ENCODE measurements around the gene NIP7. TPM values are rescaled to one million over a fixed set of nuclear protein-coding genes. Genes with fewer than 3 reads are reported as not detected.

Gene NIP7
- total and polyA plus RNA-seq, 2 of the 8 experiments (the other 6 are each of a cell fraction or from before 2014, with no cell fraction given), result 14.5 to 52.2 TPM

DNA sequence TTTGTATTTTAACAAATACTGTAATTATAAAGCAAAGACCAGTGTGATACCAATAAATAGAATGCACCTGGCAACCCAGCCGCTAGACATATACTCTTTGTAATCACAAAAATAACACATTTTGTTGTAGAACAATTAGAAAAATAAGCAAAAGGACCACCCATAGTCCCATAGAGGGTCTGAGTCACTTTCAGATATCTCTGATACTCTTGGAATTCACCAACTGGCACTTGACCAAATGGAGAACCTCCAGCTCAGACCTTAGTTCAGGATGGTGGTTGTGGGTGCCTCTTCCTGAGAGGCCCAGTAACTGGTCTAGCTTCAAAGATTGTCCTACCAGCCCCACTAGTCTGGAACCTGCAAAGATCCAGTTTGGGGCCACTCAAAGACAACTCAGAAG is 47.0 kb downstream of the NIP7 start (continued):
- TF ChIP-seq BACH1 (IDR thresholded peaks at IDR 0.05; ENCODE audit: low read length) (no peak), TBP (IDR thresholded peaks at IDR 0.05; ENCODE audit: low read depth, low read length) (no peak), MAFK (IDR thresholded peaks at IDR 0.05; ENCODE audit: low read depth, low read length) (no peak), BRCA1 (IDR thresholded peaks at IDR 0.05; ENCODE audit: low read depth, low read length) (no peak), CREB1 (IDR thresholded peaks at IDR 0.05) (no peak)
- TF ChIP-seq, protein P1, sequence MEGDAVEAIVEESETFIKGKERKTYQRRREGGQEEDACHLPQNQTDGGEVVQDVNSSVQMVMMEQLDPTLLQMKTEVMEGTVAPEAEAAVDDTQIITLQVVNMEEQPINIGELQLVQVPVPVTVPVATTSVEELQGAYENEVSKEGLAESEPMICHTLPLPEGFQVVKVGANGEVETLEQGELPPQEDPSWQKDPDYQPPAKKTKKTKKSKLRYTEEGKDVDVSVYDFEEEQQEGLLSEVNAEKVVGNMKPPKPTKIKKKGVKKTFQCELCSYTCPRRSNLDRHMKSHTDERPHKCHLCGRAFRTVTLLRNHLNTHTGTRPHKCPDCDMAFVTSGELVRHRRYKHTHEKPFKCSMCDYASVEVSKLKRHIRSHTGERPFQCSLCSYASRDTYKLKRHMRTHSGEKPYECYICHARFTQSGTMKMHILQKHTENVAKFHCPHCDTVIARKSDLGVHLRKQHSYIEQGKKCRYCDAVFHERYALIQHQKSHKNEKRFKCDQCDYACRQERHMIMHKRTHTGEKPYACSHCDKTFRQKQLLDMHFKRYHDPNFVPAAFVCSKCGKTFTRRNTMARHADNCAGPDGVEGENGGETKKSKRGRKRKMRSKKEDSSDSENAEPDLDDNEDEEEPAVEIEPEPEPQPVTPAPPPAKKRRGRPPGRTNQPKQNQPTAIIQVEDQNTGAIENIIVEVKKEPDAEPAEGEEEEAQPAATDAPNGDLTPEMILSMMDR (IDR thresholded peaks at IDR 0.05; ENCODE audit: control extremely low read depth in 1 of 3, insufficient read depth in 1 of 3, low read depth in 1 of 3, low read length in 3 of 3), result no peak

Other genes with a start within 250 kb of the NIP7 start
- 64.4 and 69.6 TPM in 2 replicates for gene HAS3, start 234.1 kb upstream of the NIP7 start, total RNA-seq (2021; fragmentation: NEBNext Ultra II Directional; extraction: Animal tissue kit (Norgen Biotek cat#: 25700))
- 32.1 and 36.3 TPM in 2 replicates for gene HAS3, start 234.1 kb upstream of the NIP7 start, polyA plus RNA-seq (2011; rRNA removed)
- gene CHTF8, start 207.2 kb upstream of the NIP7 start, total RNA-seq (2021; fragmentation: NEBNext Ultra II Directional; extraction: Animal tissue kit (Norgen Biotek cat#: 25700)), result 138 and 146 TPM in 2 replicates
- gene CHTF8, start 207.2 kb upstream of the NIP7 start, polyA plus RNA-seq (2011; rRNA removed), result 114 and 163 TPM in 2 replicates
- 101 TPM in 2 replicates for gene UTP4, start 207.1 kb upstream of the NIP7 start, total RNA-seq (2021; fragmentation: NEBNext Ultra II Directional; extraction: Animal tissue kit (Norgen Biotek cat#: 25700))
- gene UTP4, start 207.1 kb upstream of the NIP7 start, polyA plus RNA-seq (2011; rRNA removed), result 71.8 and 118 TPM in 2 replicates
- 16.1 and 19.6 TPM in 2 replicates for gene SNTB2, start 152.6 kb upstream of the NIP7 start, total RNA-seq (2021; fragmentation: NEBNext Ultra II Directional; extraction: Animal tissue kit (Norgen Biotek cat#: 25700))
- 6.0 and 8.9 TPM in 2 replicates for gene SNTB2, start 152.6 kb upstream of the NIP7 start, polyA plus RNA-seq (2011; rRNA removed)
- gene VPS4A, start 28.4 kb upstream of the NIP7 start, total RNA-seq (2021; fragmentation: NEBNext Ultra II Directional; extraction: Animal tissue kit (Norgen Biotek cat#: 25700)), result 24.1 and 26.6 TPM in 2 replicates
- 14.1 and 19.0 TPM in 2 replicates for gene VPS4A, start 28.4 kb upstream of the NIP7 start, polyA plus RNA-seq (2011; rRNA removed)
- 23.6 and 23.9 TPM in 2 replicates for gene PDF, start 9.2 kb upstream of the NIP7 start, total RNA-seq (2021; fragmentation: NEBNext Ultra II Directional; extraction: Animal tissue kit (Norgen Biotek cat#: 25700))
- gene PDF, start 9.2 kb upstream of the NIP7 start, polyA plus RNA-seq (2011; rRNA removed), result 17.7 and 19.3 TPM in 2 replicates
- 55.4 and 55.6 TPM in 2 replicates for gene COG8, start 208 bp upstream of the NIP7 start, total RNA-seq (2021; fragmentation: NEBNext Ultra II Directional; extraction: Animal tissue kit (Norgen Biotek cat#: 25700))
- gene COG8, start 208 bp upstream of the NIP7 start, polyA plus RNA-seq (2011; rRNA removed), result 49.1 and 60.9 TPM in 2 replicates
- 0.94 TPM in 1 of 2 replicates, not detected in the other for gene TMED6, start 12.0 kb downstream of the NIP7 start, total RNA-seq (2021; fragmentation: NEBNext Ultra II Directional; extraction: Animal tissue kit (Norgen Biotek cat#: 25700))
- gene TMED6, start 12.0 kb downstream of the NIP7 start, polyA plus RNA-seq (2011; rRNA removed), result not detected in 2 replicates
- 31.8 and 37.0 TPM in 2 replicates for gene TERF2, start 46.2 kb downstream of the NIP7 start, total RNA-seq (2021; fragmentation: NEBNext Ultra II Directional; extraction: Animal tissue kit (Norgen Biotek cat#: 25700))
- gene TERF2, start 46.2 kb downstream of the NIP7 start, polyA plus RNA-seq (2011; rRNA removed), result 14.1 and 16.1 TPM in 2 replicates
- gene CYB5B, start 84.8 kb downstream of the NIP7 start, total RNA-seq (2021; fragmentation: NEBNext Ultra II Directional; extraction: Animal tissue kit (Norgen Biotek cat#: 25700)), result 118 and 127 TPM in 2 replicates
- gene CYB5B, start 84.8 kb downstream of the NIP7 start, polyA plus RNA-seq (2011; rRNA removed), result 70.8 and 108 TPM in 2 replicates
- gene NFAT5, start 226.2 kb downstream of the NIP7 start, total RNA-seq (2021; fragmentation: NEBNext Ultra II Directional; extraction: Animal tissue kit (Norgen Biotek cat#: 25700)), result 25.4 and 29.0 TPM in 2 replicates
- gene NFAT5, start 226.2 kb downstream of the NIP7 start, polyA plus RNA-seq (2011; rRNA removed), result 6.0 and 8.9 TPM in 2 replicates